Measurements from ENCODE around the gene FAM187B. TPM values are rescaled to one million over a fixed set of nuclear protein-coding genes. Genes with fewer than 3 reads are reported as not detected.

Gene FAM187B
- total RNA-seq, 1 experiment from 2014 or later = not detected

- H3K36me3 Mint-ChIP-seq (ENCODE audit: insufficient read depth in 1 of 3, low read depth in 3 of 3) = peaks cover 12 to 21% (median 20%) of the 10 kb centered on the region in 3 experiments; a peak in 6 of 7 replicates
- no peak overlapping the region for H4K8ac ChIP-seq (replicated peaks; ENCODE audit: insufficient read length, low read depth, low read length)
- H3K23ac ChIP-seq (ENCODE audit: insufficient read length, low read depth, low read length) = no peak overlapping the region
- H3K4ac ChIP-seq (ENCODE audit: low read depth, low read length) = no peak overlapping the region
- H3K4me1 ChIP-seq (ENCODE audit: insufficient read depth, low read length) = no peaks in the 10 kb centered on the region
- no peaks in the 10 kb centered on the region; the same call in 1 of the 2 replicates for H3K27me3 ChIP-seq (ENCODE audit: insufficient read depth, low read length)
- no peak overlapping the region for H3K4me3 Mint-ChIP-seq
- H3K79me1 ChIP-seq (ENCODE audit: insufficient read depth, low read depth, low read length, poor library complexity, severe bottlenecking) = no peaks in the 10 kb centered on the region
- no peak overlapping the region for H4K5ac ChIP-seq (ENCODE audit: insufficient read length, low read depth, low read length)
- H3K27ac Mint-ChIP-seq = no peak overlapping the region; a peak in 1 of 7 replicates
- peak; percentile 12 for DNase-seq
- no peaks in the 10 kb centered on the region for H3K23me2 ChIP-seq (ENCODE audit: insufficient read length, low read depth, low read length, poor library complexity, severe bottlenecking)
- no peak overlapping the region for H2BK20ac ChIP-seq (ENCODE audit: low read depth, low read length, poor library complexity, severe bottlenecking)
- H4K20me1 ChIP-seq (ENCODE audit: control insufficient read depth, insufficient read depth, insufficient read length) = no peaks in the 10 kb centered on the region
- no peak overlapping the region for H2AK5ac ChIP-seq (ENCODE audit: insufficient read length, low read length)
- no CpG with 5 or more reads among the region's 3 CpGs for WGBS (ENCODE audit: extremely low coverage, insufficient read length, low lambda C conversion rate)
- no peak overlapping the region for H4K91ac ChIP-seq (ENCODE audit: insufficient read length, low read depth, low read length)
- H2BK120ac ChIP-seq (ENCODE audit: low read depth, low read length, poor library complexity, severe bottlenecking) = no peak overlapping the region
- no peak overlapping the region for H3K4me2 ChIP-seq (ENCODE audit: insufficient read depth, insufficient read length, low read length)
- no peak overlapping the region for H2BK5ac ChIP-seq (ENCODE audit: insufficient read length, low read length)
- no peak overlapping the region for H3K56ac ChIP-seq (ENCODE audit: insufficient read length, low read depth, low read length)
- H3K9me3 Mint-ChIP-seq = peaks cover 8 to 15% of the 10 kb centered on the region in 2 experiments; a peak in 4 of 5 replicates
- H3K9me3 ChIP-seq (ENCODE audit: control insufficient read depth, low read depth, low read length) = no peaks in the 10 kb centered on the region
- peaks cover 5% of the 10 kb centered on the region; the same call in 1 of the 2 replicates for H3K27me3 Mint-ChIP-seq (ENCODE audit: low read depth)
- H3K79me2 ChIP-seq (ENCODE audit: insufficient read depth, low read length) = no peaks in the 10 kb centered on the region
- H3K14ac ChIP-seq (ENCODE audit: insufficient read depth, low read length) = no peak overlapping the region
- no peak overlapping the region for H2BK12ac ChIP-seq (ENCODE audit: insufficient read length, low read depth, low read length)
- no peak overlapping the region for H2AFZ ChIP-seq (ENCODE audit: low read length)
- no peak overlapping the region for H3K9ac ChIP-seq (ENCODE audit: extremely low read depth, insufficient read length, low read length)
- no peak overlapping the region for H3K18ac ChIP-seq (ENCODE audit: insufficient read length, low read depth, low read length)
- no peak overlapping the region for H2BK15ac ChIP-seq (ENCODE audit: low read depth, low read length)
- H3K4me1 Mint-ChIP-seq = peaks cover 5 to 6% of the 10 kb centered on the region in 2 experiments
- TF ChIP-seq CTCF (conservative IDR thresholded peaks at IDR 0.05) = no peak
- no peak overlapping the region for H3T11ph ChIP-seq (ENCODE audit: low read length)
- no peak overlapping the region for H3K27ac ChIP-seq (ENCODE audit: insufficient read length, low read depth, low read length)
These were observed 52.4 kb downstream of the FAM187B start for GRCh38 chr19:35176181-35176570.

Other genes starting within 250 kb of the FAM187B start
- 125 and 126 TPM in 2 replicates for gene GRAMD1A, start 228.4 kb downstream of the FAM187B start, total RNA-seq (2021)
- gene SCN1B, start 198.3 kb downstream of the FAM187B start, total RNA-seq (2021) = 3.8 TPM in 2 replicates
- gene HPN, start 187.0 kb downstream of the FAM187B start, total RNA-seq (2021) = 9.3 and 10.6 TPM in 2 replicates
- 1.5 TPM in 2 replicates for gene FXYD3, start 112.9 kb downstream of the FAM187B start, total RNA-seq (2021)
- gene LGI4, start 93.7 kb downstream of the FAM187B start, total RNA-seq (2021) = 2.6 and 3.2 TPM in 2 replicates
- 6.8 and 7.7 TPM in 2 replicates for gene FXYD1, start 89.9 kb downstream of the FAM187B start, total RNA-seq (2021)
- 8.2 and 9.0 TPM in 2 replicates for gene FXYD7, start 85.5 kb downstream of the FAM187B start, total RNA-seq (2021)
- 83.7 and 100 TPM in 2 replicates for gene FXYD5, start 74.0 kb downstream of the FAM187B start, total RNA-seq (2021)
- 151 and 152 TPM in 2 replicates for gene LSR, start 20.3 kb upstream of the FAM187B start, total RNA-seq (2021)
- gene USF2, start 40.2 kb upstream of the FAM187B start, total RNA-seq (2021) = 113 and 123 TPM in 2 replicates
- gene HAMP, start 53.8 kb upstream of the FAM187B start, total RNA-seq (2021) = 0.52 and 0.83 TPM in 2 replicates
- gene MAG, start 63.4 kb upstream of the FAM187B start, total RNA-seq (2021) = 0.13 TPM in 1 of 2 replicates, not detected in the other
- not detected in 2 replicates for gene CD22, start 100.4 kb upstream of the FAM187B start, total RNA-seq (2021)
- gene FFAR1, start 119.2 kb upstream of the FAM187B start, total RNA-seq (2021) = not detected in 2 replicates
- gene FFAR3, start 129.7 kb upstream of the FAM187B start, total RNA-seq (2021) = not detected in 2 replicates
- gene GPR42, start 142.3 kb upstream of the FAM187B start, total RNA-seq (2021) = not detected in 2 replicates
- not detected in 2 replicates for gene FFAR2, start 219.5 kb upstream of the FAM187B start, total RNA-seq (2021)

Data from H9 (cell line).